DOHH2 (cell line): ENCODE data around the gene EFEMP1.

Experiments
- CTCF ChIP-seq: fragments of 200-600 bp; sonication (generic); IDR thresholded peaks from one replicate; pipeline ENCODE4 v1.5.1; 2014; ENCODE audit warnings: antibody characterized with exemption, mild to moderate bottlenecking, low read depth, low read length; ENCODE audit not compliant: poor library complexity, severe bottlenecking
- EZH2phosphoT487 ChIP-seq: fragments of 200-600 bp; sonication (generic); IDR thresholded peaks from 2 replicates; pipeline ENCODE4 v1.6.1; 2017; ENCODE audit warnings: borderline replicate concordance, mild to moderate bottlenecking, antibody characterized with exemption, low read length, moderate library complexity, mixed read lengths

GRCh38 chr2:55957142-55957541 lies 33.6 kb upstream of the EFEMP1 start:
- TF ChIP-seq CTCF (no peak), EZH2phosphoT487 (no peak)
